Psoas muscle (tissue), 8 donors: ENCODE data around the gene SPON1. TPM values are rescaled to one million over a fixed set of nuclear protein-coding genes. Genes with fewer than 3 reads are reported as not detected.

ENCODE experiments used
- ATAC-seq, 4 donors: fragments of 200-7000 bp; cut with Tn5 transposase; one replicate each; pipeline ENCODE4 v1.9.1; 2020; ENCODE audit warnings: moderate library complexity in 3 of 4, mild to moderate bottlenecking in 2 of 4
- DNase-seq, 2 donors: peaks; one replicate each; pipeline ENCODE4 v3.0.0-alpha.2; 2020
- H3K27ac ChIP-seq: fragments of 200-600 bp; one replicate; pipeline ENCODE4 v1.8.0; 2022
- H3K27me3 ChIP-seq, 3 donors: fragments of 200-600 bp in 1 of 3; one replicate each; pipeline versions ENCODE4 v1.6.1 to v1.8.0; 2013 to 2022; ENCODE audit warnings: low read length in 2 of 3, mild to moderate bottlenecking in 2 of 3, moderate library complexity in 1 of 3; ENCODE audit not compliant: insufficient read depth in 3 of 3
- H3K36me3 ChIP-seq, 2 donors: fragments of 200-600 bp in 1 of 2; one replicate each; pipeline versions ENCODE4 v1.6.1 to v1.8.0; 2013 to 2022; ENCODE audit warnings: low read depth in 1 of 2, mild to moderate bottlenecking in 1 of 2, moderate library complexity in 1 of 2; ENCODE audit not compliant: insufficient read depth in 1 of 2
- H3K4me1 ChIP-seq: fragments of 200-600 bp; one replicate; pipeline ENCODE4 v1.8.0; 2022
- H3K4me3 ChIP-seq: fragments of 200-600 bp; one replicate; pipeline ENCODE4 v1.8.0; 2022; ENCODE audit warnings: mild to moderate bottlenecking
- H3K9me3 ChIP-seq: fragments of 200-600 bp; one replicate; pipeline ENCODE4 v1.8.0; 2022
- WGBS, 3 donors: extraction: QIAGEN DNeasy Blood & Tissue Kit; methylation state at CpG; one replicate each; pipeline versions ENCODE4 v1.1.6 to v1.1.7; 2013; 5-methylcytosine and 5-hydroxymethylcytosine counted together
- intact Hi-C, 2 donors: fragments of 100-400 bp; cut with DNase I; formaldehyde crosslinking; loops; one replicate each; pipeline versions ENCODE4 v1.11.0 to v1.14.2; 2022
- polyA plus RNA-seq, 3 donors: library from polyadenylated mRNA; stranded (reverse); fragments of 200-250 nt; gene quantifications; one replicate each; pipeline ENCODE4 v1.2.3, GENCODE V29; 2013
- total RNA-seq, 4 donors: library from RNA; stranded (reverse); fragmentation: NEBNext Ultra II Directional in 2 of 4; extraction: Animal tissue kit (Norgen Biotek cat#: 25700) in 2 of 4; gene quantifications; one replicate each; pipeline versions ENCODE4 v1.2.1 to v1.2.4, GENCODE V29; 2021 to 2023
- TF ChIP-seq, protein P1 (sequence below): fragments of 200-600 bp; IDR thresholded peaks from one replicate; pipeline ENCODE4 v1.8.0; 2022; ENCODE audit warnings: antibody characterized with exemption
- donor health status: healthy with polysubstance abuse.
- donor health status: DM: no; HTN: no; CAD: no; lungs with moderate emphysema.
- donor health status: Bipolar disorder and iron deficiency.
- donor health status: healthy.
- donor health status: DM: yes; HTN: yes; CAD: no.
- donor health status: DM: no; HTN: no; CAD: no.
- donor health status: DM: no; HTN: no; CAD: no.
- donor health status: DM: yes; HTN: yes; CAD: no.

The SPON1 gene
- total and polyA plus RNA-seq, 7 donors: 0.24 to 1.6 (median 1.2) TPM

- WGBS, 3 donors: 72 to 92% (median 78%) methylated on average over 4 of the region's 4 CpGs
- no peak overlapping the region for H3K27ac ChIP-seq
- intact Hi-C loops: no loop called here
These were observed 350.4 kb downstream of the SPON1 start for GRCh38 chr11:14312736-14313438.

DNA sequence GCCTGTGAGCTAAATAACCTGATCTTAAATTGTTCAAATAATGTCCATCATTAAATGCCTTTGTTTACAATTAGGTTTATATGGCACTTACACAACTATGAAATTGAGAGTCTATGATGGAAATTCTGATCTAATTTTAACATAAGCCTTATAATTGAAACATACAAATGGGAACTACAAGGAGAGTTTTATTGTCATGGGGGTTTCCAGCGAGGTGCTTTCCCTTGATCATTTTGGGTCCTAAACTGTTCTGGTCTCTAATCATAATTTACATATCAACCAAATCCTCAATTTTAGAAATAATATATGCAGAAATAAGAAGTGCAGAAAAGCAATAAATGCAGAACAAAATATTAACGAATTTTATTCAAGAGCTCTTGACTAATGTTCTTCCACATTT is 351.6 kb downstream of the SPON1 start:
- Histone ChIP-seq H3K36me3 (no peaks in the 10 kb centered on the region), H3K4me1 (peaks cover 50% of the 10 kb centered on the region), H3K4me3 (no peak overlapping the region), H3K27ac (no peak overlapping the region), H3K9me3 (no peaks in the 10 kb centered on the region), H3K27me3 (no peaks in the 10 kb centered on the region)
- ATAC-seq (no peak), DNase-seq (no peak)
- TF ChIP-seq, protein P1, sequence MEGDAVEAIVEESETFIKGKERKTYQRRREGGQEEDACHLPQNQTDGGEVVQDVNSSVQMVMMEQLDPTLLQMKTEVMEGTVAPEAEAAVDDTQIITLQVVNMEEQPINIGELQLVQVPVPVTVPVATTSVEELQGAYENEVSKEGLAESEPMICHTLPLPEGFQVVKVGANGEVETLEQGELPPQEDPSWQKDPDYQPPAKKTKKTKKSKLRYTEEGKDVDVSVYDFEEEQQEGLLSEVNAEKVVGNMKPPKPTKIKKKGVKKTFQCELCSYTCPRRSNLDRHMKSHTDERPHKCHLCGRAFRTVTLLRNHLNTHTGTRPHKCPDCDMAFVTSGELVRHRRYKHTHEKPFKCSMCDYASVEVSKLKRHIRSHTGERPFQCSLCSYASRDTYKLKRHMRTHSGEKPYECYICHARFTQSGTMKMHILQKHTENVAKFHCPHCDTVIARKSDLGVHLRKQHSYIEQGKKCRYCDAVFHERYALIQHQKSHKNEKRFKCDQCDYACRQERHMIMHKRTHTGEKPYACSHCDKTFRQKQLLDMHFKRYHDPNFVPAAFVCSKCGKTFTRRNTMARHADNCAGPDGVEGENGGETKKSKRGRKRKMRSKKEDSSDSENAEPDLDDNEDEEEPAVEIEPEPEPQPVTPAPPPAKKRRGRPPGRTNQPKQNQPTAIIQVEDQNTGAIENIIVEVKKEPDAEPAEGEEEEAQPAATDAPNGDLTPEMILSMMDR: no peak
- intact Hi-C loops: no loop called here
- 62 to 86% (median 68%) methylated on average over 2 of the region's 2 CpGs for WGBS, 3 donors

More at GRCh38 chr11:14312736-14313438, 350.4 kb downstream of the SPON1 start:
- H3K36me3 ChIP-seq: no peaks in the 10 kb centered on the region
- no peaks in the 10 kb centered on the region for H3K9me3 ChIP-seq
- DNase-seq: no peak
- TF ChIP-seq, protein P1: no peak
- no peaks in the 10 kb centered on the region for H3K27me3 ChIP-seq
- H3K4me1 ChIP-seq: peaks cover 56% of the 10 kb centered on the region
- H3K4me3 ChIP-seq: no peak overlapping the region
- ATAC-seq: no peak

GRCh38 chr11:14315130-14315529 is 352.6 kb downstream of the SPON1 start:
- Histone ChIP-seq H3K27ac (no peak overlapping the region), H3K9me3 (no peaks in the 10 kb centered on the region), H3K36me3 (no peaks in the 10 kb centered on the region), H3K27me3 (no peaks in the 10 kb centered on the region), H3K4me1 (peaks cover 41% of the 10 kb centered on the region), H3K4me3 (no peak overlapping the region)
- WGBS, 3 donors: 87 to 92% (median 91%) methylated on average over 2 of the region's 2 CpGs
- no peak for ATAC-seq
- DNase-seq: no peak
- intact Hi-C loops: no loop called here
- TF ChIP-seq, protein P1: no peak
